A549 (cell line): ENCODE measurements around the gene CR2.
"Not testable (repeated sequence)": the region's sequence is repeated elsewhere in the genome, so short reads cannot be mapped to it uniquely, and the experiment has no call there.

Experiments
- MAX ChIP-seq: IDR thresholded peaks from 2 replicates; pipeline ENCODE4 v1.6.1; 2012
- POLR2A ChIP-seq: IDR thresholded peaks from 2 replicates; pipeline ENCODE4 v1.6.1; 2012; ENCODE audit warnings: mild to moderate bottlenecking, low read length
- TF ChIP-seq, protein P1 (sequence below): fragments of 450-650 bp; IDR thresholded peaks from 2 replicates; pipeline ENCODE4 v1.6.1; 2014; ENCODE audit warnings: antibody characterized with exemption
- TF ChIP-seq, protein P2 (sequence below): fragments of >200 bp; sonication (Bioruptor Twin); formaldehyde crosslinking; IDR thresholded peaks from 3 replicates; pipeline ENCODE4 v1.5.1; 2016

DNA sequence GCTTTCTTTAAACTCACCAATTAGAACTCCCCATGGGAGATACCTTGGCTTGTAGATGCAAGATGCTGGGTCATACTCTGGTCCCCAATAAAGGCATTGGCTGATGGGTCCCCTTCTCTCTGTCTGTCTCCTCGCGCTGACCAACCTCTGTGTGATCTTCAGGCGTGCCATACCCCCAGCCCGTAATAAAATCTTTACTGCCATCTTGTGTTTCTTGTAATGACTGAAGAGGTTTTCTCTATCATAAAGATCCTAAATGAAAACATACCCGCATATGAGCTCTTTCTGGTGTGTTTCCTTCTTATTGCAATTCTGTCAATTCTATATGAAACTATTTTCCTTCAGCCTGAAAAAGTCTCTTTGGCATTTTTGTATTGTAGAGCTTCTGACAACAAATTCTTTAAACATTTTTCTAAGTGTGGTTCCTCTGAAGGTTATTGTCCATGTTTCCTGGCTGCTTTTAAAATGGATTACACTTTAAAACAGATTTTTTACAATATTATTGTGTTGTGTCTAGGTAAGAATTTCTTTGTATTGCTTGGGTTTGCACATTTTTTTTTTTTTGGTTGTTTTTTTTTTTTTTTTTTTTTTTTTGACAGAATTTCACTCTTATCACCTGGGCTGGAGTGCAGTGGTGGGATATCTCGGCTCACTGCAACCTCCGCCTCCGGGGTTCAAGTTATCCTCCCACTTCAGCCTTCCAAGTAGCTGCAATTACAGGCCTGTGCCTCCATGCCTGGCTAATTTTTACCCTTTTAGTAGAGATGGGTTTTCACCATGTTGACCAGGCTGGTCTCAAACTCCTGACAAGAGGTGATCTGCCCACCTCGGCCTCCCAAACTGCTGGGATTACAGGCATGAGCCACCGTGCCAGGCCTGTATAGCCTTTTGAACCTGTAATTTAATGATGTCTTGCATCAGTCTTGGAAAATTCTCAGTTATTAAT, 66.5 kb downstream of the CR2 start:
- not testable (repeated sequence) for TF ChIP-seq POLR2A, MAX
- TF ChIP-seq, protein P1, sequence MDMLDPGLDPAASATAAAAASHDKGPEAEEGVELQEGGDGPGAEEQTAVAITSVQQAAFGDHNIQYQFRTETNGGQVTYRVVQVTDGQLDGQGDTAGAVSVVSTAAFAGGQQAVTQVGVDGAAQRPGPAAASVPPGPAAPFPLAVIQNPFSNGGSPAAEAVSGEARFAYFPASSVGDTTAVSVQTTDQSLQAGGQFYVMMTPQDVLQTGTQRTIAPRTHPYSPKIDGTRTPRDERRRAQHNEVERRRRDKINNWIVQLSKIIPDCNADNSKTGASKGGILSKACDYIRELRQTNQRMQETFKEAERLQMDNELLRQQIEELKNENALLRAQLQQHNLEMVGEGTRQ: not testable (repeated sequence)
- TF ChIP-seq, protein P2, sequence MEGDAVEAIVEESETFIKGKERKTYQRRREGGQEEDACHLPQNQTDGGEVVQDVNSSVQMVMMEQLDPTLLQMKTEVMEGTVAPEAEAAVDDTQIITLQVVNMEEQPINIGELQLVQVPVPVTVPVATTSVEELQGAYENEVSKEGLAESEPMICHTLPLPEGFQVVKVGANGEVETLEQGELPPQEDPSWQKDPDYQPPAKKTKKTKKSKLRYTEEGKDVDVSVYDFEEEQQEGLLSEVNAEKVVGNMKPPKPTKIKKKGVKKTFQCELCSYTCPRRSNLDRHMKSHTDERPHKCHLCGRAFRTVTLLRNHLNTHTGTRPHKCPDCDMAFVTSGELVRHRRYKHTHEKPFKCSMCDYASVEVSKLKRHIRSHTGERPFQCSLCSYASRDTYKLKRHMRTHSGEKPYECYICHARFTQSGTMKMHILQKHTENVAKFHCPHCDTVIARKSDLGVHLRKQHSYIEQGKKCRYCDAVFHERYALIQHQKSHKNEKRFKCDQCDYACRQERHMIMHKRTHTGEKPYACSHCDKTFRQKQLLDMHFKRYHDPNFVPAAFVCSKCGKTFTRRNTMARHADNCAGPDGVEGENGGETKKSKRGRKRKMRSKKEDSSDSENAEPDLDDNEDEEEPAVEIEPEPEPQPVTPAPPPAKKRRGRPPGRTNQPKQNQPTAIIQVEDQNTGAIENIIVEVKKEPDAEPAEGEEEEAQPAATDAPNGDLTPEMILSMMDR: not testable (repeated sequence)
